ENCODE measurements around the gene DCXR. TPM values are rescaled to one million over a fixed set of nuclear protein-coding genes. Genes with fewer than 3 reads are reported as not detected.

Gene DCXR
- polyA plus RNA-seq, 1 experiment, result 66.0 TPM

DNA sequence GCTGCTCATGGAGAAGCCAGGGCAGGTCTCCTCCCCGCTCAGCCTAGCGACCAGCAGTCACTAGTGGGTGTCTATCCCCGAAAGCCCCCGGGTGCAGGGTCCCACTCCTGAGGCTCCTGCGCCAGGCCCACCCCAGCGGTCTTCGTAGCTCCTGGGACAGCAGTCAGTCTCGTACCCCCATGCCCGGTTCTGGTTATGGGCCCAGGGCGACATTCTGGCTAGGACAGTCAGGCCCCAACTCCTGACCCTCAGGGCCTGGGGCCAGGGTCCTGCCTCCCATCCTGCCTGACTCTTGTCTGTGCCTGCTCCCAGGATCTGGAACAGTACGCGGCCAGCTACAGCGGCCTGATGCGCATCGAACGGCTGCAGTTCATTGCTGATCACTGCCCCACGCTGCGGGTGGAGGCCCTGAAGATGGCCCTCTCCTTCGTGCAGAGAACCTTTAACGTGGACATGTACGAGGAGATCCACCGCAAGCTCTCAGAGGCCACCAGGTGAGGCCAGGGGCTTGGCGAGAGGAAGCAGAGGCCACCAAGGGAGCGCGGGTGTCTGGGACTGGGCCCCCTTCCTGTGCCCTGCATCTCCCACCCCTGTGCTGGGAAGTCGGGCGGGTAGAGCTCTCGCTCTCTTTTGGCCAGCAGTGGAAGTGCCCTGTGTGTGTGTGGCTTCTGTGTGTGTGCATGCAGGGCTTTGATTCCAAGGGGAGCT, 16.2 kb upstream of the DCXR start:
- no peak for DNase-seq (ENCODE audit: low read depth)
- peaks cover 48% of the 10 kb centered on the region for H3K36me3 ChIP-seq (ENCODE audit: control insufficient read depth, insufficient read depth, low read length)
- POLR2A ChIA-PET, result no interaction called here
- CTCF ChIA-PET, result interaction anchor here (1.2 to 1.4 kb wide), 2 partner anchors 12 to 16 kb away, joined by 3 to 5 read pairs; partner anchors contain the start of genes DCXR and DUS1L
- TF ChIP-seq, protein P1, sequence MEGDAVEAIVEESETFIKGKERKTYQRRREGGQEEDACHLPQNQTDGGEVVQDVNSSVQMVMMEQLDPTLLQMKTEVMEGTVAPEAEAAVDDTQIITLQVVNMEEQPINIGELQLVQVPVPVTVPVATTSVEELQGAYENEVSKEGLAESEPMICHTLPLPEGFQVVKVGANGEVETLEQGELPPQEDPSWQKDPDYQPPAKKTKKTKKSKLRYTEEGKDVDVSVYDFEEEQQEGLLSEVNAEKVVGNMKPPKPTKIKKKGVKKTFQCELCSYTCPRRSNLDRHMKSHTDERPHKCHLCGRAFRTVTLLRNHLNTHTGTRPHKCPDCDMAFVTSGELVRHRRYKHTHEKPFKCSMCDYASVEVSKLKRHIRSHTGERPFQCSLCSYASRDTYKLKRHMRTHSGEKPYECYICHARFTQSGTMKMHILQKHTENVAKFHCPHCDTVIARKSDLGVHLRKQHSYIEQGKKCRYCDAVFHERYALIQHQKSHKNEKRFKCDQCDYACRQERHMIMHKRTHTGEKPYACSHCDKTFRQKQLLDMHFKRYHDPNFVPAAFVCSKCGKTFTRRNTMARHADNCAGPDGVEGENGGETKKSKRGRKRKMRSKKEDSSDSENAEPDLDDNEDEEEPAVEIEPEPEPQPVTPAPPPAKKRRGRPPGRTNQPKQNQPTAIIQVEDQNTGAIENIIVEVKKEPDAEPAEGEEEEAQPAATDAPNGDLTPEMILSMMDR (IDR thresholded peaks at IDR 0.05; ENCODE audit: insufficient read depth, low read depth, low read length), result no peak
- H3K4me3 ChIP-seq (ENCODE audit: low read depth, low read length), result no peak overlapping the region
- H3K27me3 ChIP-seq (ENCODE audit: control insufficient read depth, insufficient read depth, low read length), result no peaks in the 10 kb centered on the region

DNA sequence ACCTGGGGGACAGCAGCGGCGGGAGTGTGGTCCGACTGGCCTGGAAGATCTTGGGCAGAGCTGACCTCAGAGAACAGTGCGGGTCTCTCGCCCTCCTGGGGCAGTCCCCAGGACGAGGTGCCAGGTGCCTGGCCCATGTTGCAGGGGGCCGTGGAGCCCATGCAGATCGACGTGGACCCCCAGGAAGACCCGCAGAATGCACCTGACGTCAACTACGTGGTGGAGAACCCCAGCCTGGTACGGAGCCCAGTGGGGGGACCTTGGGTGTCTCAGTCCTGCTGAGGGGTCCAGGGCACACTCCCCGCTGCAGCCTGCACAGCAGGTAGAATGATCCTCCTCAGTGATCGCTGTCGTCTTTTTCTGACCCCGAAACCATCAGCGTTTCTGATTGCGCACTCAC, 15.6 kb upstream of the DCXR start:
- ChIA-PET POLR2A (no interaction called here), CTCF (interaction anchor here (1.2 to 1.4 kb wide), 2 partner anchors 12 to 16 kb away, joined by 3 to 5 read pairs; partner anchors contain the start of genes DCXR and DUS1L)

DNA sequence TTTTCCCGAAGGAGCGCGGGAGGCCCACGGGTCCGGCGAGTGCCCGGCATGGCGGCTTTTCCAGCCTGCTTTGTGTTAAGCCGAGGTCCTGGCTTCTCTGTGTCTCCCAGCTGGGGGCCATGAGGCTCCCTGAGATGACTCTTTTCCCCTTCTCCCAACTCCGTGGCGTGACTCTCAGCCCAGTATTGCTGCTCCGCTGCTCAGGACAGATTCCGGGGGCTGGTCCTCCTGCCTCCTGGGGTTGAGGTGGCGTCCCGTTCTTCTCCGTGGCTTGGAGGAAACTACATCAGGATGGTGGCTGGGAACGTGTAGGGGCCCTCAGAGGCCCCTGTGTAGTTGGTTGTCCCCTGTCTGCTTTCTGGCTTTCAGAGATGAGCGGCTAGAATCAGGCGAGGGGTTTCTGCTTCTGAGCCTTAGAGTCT, 15.2 kb upstream of the DCXR start:
- CTCF ChIA-PET, result interaction anchor here (1.2 to 1.4 kb wide), 2 partner anchors 13 to 15 kb away, joined by 3 to 5 read pairs; partner anchors contain the start of genes DCXR and DUS1L

More for the DNA sequence above, 15.6 kb upstream of the DCXR start:
- H3K27me3 ChIP-seq (ENCODE audit: control insufficient read depth, insufficient read depth, low read length), result no peaks in the 10 kb centered on the region
- no peak for DNase-seq (ENCODE audit: low read depth)
- peak overlapping the region; percentile 87 for H3K4me3 ChIP-seq (ENCODE audit: low read depth, low read length)
- TF ChIP-seq, protein P1 (IDR thresholded peaks at IDR 0.05; ENCODE audit: insufficient read depth, low read depth, low read length), result no peak
- H3K36me3 ChIP-seq (ENCODE audit: control insufficient read depth, insufficient read depth, low read length), result peaks cover 52% of the 10 kb centered on the region

DNA sequence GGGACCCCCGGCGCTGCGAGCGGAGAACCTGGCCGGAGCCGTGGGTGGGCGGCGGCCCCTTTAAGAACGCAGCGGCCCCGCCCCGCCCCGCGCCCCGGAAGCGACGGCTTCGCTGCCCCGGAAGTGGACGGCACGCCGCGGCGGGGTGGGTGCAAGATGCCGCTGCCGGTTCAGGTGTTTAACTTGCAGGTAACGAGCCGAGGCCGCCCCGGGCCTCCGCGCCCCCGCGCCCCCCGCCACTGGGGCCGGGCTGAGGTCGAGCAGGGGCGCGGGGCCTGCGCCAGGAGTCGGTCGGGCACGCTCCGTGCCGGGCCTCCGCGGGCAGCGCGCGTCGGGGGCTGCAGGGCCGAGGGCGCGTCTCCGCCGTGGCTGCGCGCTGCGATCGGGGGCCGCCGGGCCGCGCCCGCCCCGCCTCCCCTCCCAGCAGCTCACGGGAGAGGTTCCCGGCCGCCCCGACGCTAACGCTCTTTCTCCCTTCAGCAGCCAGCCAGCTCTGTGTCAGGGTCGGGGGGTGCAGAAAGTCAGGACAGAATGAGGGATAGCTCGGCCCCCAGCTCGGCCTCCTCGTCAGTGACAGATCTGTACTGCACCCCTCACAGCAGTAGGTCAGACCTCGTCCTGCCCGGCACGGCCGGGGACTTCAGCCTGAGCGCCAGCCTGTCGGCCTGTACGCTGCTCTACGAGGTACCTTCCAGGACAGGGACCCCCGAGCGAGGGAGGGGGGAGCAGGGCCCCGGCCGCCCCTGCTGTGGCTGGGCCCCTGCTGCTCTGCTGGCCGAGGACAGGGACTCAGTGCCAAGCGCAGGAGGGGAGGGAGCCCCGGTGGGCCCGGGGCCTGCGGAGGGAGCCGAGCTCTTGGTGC, 14.5 kb upstream of the DCXR start, which contains the start of the genes GPS1 and RFNG:
Gene GPS1, plus strand, starts transcription at position 123 of the 862 bp plus-strand sequence. Its CDS starts 34 bp downstream, at position 157.
Gene RFNG, minus strand, starts transcription at position 36 of the 862 bp plus-strand sequence. CDS start 45 bp downstream, outside the sequence.
- ChIA-PET POLR2A (no interaction called here), CTCF (interaction anchor here (1.5 to 2.9 kb wide), 3 partner anchors 15 to 92 kb away, joined by 7 to 23 read pairs (median 10); partner anchors contain the start of genes DCXR and RAC3)
- no peak for DNase-seq (ENCODE audit: low read depth)
- Histone ChIP-seq H3K27me3 (ENCODE audit: control insufficient read depth, insufficient read depth, low read length) (no peaks in the 10 kb centered on the region), H3K4me3 (ENCODE audit: low read depth, low read length) (peak within 1 kb of the TSS; percentile 87), H3K36me3 (ENCODE audit: control insufficient read depth, insufficient read depth, low read length) (peaks cover 51% of the 10 kb centered on the region)
- TF ChIP-seq, protein P1 (IDR thresholded peaks at IDR 0.05; ENCODE audit: insufficient read depth, low read depth, low read length), result no peak

More for the DNA sequence above, 15.2 kb upstream of the DCXR start:
- no peak for DNase-seq (ENCODE audit: low read depth)
- peak overlapping the region; percentile 87 for H3K4me3 ChIP-seq (ENCODE audit: low read depth, low read length)
- POLR2A ChIA-PET, result no interaction called here
- no peaks in the 10 kb centered on the region for H3K27me3 ChIP-seq (ENCODE audit: control insufficient read depth, insufficient read depth, low read length)
- TF ChIP-seq, protein P1 (IDR thresholded peaks at IDR 0.05; ENCODE audit: insufficient read depth, low read depth, low read length), result no peak
- peaks cover 55% of the 10 kb centered on the region for H3K36me3 ChIP-seq (ENCODE audit: control insufficient read depth, insufficient read depth, low read length)

Measured in BJ (cell line).